Glomerular visceral epithelial cell (primary cell): Measurements from ENCODE around the gene SCPEP1.
"Not testable (repeated sequence)": the region's sequence is repeated elsewhere in the genome, so short reads cannot be mapped to it uniquely, and the experiment has no call there.

Source experiments
- DNase-seq: peaks from one replicate; pipeline ENCODE4 v3.0.0-alpha.2; 2016; ENCODE audit errors: extremely low spot score

SCPEP1 gene

DNA sequence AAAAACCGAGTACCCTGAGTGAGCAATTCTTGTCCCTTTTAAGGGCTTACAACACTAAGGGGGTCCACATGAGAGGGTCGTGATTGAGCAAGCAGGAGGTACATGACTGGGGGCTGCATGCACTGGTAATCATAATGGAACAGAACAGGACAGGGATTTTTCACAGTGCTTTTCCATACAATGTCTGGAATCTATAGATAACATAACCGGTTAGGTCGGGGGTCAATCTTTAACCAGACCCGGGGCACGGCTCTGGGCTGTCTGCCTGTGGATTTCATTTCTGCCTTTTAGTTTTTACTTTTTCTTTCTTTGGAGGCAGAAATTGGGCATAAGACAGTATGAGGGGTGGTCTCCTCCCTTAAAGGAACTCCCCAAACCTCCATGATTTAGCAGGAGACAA is 12.2 kb upstream of the SCPEP1 start:
- DNase-seq: not testable (repeated sequence)

DNA sequence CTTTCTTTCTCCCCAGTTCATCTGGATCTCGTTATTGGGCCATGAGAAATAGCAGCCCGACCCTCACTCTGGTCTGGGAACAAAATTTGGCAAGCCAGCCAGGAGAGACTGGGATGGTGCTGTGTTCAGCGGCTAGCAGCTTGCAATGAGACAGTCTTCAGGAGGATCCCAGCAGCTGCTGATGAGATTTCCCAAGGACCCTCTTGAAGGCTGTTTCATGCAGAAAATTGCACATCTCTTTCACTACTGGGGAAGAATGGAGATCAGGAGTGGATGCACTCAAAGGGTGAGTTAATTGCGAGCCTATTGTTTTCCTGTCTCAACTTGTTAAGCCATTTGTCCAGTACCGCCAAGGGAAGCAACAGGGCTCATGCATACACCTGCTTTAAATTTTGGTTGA is 11.6 kb upstream of the SCPEP1 start:
- no peak for DNase-seq

- DNase-seq: no peak
These were observed 7.0 kb upstream of the SCPEP1 start for GRCh38 chr17:56970974-56971373.

- DNase-seq: no peak
These were observed 5.7 kb upstream of the SCPEP1 start for GRCh38 chr17:56972111-56972730.

DNA sequence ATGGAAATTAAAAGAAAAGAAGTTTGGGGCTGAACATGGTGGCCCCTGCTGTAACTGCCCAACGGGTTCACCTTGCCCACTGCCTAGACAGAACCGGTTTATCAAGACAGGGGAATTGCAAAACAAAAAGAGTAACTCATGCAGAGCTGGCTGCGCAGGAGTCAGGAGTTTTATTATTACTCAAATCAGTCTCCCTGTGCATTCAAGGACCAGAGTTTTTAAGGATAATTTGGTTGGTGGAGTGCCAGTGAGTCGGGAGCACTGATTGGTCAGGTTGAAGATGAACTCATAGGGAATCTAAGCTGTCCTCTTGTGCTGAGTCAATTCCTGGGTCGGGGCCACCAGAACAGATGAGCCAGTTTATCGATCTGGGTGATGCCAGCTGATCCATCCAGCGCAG is 4.4 kb upstream of the SCPEP1 start:
- no peak for DNase-seq

GRCh38 chr17:56974055-56974454 is 3.9 kb upstream of the SCPEP1 start:
- DNase-seq: no peak

DNA sequence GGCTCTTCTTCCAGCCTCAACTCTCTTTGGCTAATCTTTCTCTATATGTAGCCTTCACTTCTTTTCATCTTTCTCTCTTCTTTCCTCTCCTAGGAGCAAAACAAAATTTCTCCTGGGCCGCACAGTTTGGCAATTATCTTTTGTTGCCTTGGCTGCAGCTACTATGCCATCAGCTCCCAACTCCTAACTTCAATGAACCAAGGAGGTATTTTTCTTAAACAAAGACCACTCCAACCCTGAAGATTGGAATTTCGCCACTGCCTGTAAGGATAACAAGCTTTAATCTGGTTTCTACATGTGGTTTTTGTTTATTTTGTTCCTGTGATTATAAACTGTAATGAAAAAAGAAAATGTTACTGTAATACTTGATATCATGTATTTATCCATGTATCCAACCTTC is 2.3 kb upstream of the SCPEP1 start:
- DNase-seq: no peak

DNA sequence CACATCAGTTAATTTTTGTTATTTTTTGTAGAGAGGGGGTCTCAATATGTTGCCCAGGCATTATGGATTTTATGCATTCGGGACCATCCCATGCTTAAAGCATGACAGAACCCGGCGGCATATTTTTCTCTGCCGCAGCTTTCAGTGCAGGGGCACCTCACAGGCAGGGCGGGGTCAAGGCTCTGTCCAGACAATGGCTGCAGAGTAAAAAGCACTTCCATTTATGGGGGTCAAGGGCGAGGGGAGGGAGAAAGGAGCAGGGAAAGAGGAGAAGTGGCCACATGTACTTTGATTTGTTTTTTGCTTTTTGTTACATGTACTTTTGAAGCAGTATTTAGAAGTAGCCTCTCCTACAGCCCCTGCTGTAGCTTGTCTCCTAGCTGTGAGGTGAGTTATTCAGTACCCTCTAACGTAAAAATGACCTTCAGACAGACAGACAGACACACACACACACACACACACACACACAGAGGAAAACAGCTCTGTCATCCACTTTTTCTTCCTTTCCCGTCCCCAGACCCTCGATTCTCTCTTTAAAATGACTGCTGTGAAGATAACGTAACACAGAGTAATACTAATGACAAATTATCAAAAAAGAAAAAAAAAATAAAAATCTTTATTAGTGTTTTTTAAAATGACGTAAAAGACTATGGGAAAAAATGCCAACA is 856 bp upstream of the SCPEP1 start:
- no peak for DNase-seq

- DNase-seq: no peak
These were observed 635 bp downstream of the SCPEP1 start for GRCh38 chr17:56978441-56979090.

GRCh38 chr17:56979091-56979480 is 1.2 kb downstream of the SCPEP1 start:
- no peak for DNase-seq

GRCh38 chr17:56980526-56980925 is 2.6 kb downstream of the SCPEP1 start:
- DNase-seq: not testable (repeated sequence)

GRCh38 chr17:56982312-56982711 is 4.4 kb downstream of the SCPEP1 start:
- DNase-seq: no peak

- no peak for DNase-seq
These were observed 5.4 kb downstream of the SCPEP1 start for GRCh38 chr17:56983366-56983765.

DNA sequence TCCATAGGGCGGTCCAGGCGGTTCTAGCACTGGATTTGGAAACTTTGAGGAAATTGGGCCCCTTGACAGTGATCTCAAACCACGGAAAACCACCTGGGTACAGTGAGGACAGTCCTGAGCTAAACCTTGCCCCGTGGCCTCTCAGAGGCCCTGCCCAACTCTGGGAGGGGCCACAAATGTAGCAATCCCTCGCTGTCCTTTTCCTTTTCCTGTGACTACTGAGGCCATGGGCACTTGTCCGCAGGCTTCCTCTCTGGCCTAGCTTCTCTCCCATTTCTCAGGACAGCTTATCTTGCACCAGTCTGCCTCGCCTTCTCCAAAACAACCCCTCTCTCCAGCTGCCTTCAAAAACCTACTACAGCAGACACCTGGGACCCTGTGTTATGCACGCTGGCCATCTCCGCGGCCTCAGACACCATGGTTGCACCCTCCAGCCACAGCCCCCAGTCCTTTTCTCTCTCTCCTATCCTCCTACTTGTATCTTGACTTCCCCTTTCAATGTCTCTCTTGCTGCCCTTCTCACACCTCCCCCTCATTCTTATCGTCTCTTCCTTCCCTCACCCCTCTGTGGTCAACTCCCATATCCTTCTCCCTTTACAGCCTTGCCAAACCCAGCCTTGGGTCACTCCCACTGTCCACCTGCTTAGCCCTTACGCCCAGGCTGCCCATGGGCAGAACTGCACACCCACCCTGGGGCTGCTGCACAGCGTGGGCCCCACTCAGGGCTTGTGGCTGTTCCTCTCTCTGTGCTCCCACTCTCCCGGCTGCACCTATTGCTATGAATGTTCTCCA is 7.6 kb downstream of the SCPEP1 start:
- no peak for DNase-seq

DNA sequence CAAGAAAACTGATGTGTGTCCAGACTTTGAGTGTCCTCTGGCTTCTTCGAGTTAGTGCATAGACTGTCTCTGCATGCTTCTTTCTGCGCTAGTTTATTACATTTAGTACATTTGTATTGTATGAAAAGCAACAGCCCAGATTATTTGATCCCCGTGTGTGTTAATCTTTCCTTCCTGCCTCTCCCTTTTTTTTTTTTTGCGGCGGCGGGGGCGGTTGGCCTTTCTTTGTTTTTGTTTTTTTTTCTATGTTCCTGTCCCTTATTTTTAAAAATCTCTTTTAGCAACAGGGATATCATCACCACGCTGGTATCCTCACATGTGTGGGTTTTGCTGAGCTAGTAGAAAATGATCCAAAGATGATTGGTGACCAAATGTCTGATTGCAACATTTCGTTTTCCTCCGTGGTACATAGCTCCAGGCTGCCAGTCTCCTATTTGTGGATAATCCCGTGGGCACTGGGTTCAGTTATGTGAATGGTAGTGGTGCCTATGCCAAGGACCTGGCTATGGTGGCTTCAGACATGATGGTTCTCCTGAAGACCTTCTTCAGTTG is 9.4 kb downstream of the SCPEP1 start:
- DNase-seq: no peak

GRCh38 chr17:56988901-56989572 is 11.1 kb downstream of the SCPEP1 start:
- DNase-seq: no peak

DNA sequence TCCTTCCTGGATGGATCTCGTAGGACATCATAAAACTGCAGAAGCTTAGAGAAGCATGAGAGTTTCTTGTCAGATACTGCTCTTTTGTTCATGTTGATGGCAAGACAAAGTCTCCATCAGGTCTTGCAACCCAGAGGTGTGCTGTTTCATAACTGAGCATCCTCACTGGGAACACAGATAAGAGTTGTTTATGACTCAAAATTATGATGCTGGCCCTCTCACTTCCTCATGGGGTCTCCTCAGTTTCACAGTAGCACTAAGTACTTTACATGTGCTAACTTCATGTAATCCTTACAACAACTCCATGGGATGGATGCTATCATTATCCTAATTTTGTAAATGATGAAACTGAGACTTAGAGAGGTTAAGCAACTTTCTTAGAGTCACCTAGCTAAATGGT is 14.4 kb downstream of the SCPEP1 start:
- DNase-seq: no peak

DNA sequence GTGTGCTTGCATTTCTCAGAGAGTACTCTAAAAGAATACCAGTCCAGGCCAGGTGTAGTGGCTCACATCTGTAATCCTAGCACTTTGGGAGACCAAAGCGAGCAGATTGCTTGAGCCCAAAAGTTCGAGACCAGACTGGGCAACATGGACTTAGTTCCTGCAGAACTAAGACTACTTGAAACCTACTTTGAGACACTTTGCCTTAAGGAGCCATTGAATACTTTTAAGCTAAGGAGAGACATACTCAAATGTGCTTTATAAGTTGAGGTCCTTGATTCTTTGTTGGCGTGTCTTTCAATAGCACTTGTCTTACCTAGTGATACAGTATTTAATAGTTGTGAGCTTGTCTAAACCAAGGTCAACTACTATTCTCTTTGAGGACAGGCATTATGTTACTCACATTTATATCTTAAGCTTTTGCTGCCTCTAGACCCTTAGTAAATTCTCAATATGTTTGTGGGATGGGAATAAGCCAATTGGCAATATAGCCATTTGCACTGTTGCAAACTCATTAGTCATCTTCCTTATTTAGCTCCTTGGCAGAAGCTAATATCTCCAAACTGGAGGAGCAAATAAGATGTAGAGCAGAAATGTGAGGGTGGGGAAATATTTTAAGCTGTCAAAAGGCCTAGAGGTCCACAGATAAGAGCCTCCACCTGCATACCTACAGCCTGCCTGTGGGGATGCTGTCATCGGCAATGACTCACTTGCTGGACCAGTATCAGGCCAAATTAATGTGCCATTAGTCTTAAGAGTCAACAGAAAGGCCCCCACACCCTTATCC is 16.3 kb downstream of the SCPEP1 start:
- no peak for DNase-seq

DNA sequence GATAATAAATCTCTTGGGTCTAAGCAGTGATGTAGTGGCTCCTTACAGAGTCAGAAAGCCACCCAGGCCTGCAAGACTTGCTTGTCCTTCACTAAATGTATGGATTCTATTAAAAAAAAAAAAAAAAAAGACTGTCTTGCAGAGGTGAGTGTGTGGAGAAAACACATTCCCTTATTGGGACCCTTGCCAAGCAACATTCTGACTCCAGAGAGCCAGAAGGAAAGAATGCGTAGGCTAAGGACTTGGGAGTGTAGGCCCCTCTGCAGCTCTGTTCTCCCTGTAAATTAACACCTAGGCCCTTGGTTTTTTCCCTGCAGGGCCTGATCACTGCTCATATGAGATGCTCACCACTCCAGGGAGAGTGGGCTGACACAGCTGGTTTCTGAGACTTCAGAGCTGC is 17.8 kb downstream of the SCPEP1 start:
- no peak for DNase-seq

DNA sequence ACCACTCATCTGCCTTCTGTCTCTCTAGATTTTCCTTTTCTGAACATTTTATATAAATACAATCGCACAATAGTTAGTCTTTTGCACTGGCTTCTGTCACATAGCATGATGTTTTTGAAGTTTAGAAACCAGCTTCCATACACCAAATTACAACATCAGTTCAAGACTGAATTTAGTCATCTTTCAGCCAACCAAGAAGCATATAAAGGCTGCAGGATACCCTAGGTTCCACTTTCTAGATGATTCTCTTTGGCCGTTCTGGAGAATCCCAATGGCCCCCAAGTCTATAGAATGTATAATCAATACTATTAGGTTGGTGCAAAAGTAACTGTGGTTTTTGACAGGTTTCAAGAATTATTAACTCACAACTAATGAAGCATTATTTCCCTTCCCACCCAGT is 19.4 kb downstream of the SCPEP1 start:
- no peak for DNase-seq

DNA sequence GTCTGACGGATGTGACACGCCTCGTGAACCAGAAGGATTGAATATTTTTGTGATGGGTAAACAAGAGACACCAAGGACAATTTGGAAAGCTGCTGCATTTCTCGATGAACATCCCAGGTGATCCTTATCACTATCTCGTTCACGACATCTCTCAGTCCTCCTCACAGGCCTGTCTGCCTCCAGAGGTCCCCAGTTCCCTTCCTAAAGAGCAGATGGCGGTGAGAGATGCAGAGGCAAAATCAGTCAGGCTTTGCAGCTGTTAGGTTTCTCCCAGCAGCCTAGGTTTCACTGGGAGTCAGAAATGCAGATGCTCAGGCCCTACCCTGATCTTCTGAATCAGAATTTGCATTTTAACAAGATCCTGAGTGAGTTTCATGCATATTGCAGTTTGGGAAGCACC is 23.6 kb downstream of the SCPEP1 start:
- DNase-seq: no peak
